Panc1 (cell line): ENCODE data around the gene CCDC191. TPM values are rescaled to one million over a fixed set of nuclear protein-coding genes. Genes with fewer than 3 reads are reported as not detected.
A peak's percentile ranks its signal among the peaks of the same experiment; 100 is the strongest.

Experiments used
- ATAC-seq: fragments of 200-7000 bp; cut with Tn5 transposase; 2 replicates; pipeline ENCODE4 v1.9.1; 2020; ENCODE audit warnings: mild to moderate bottlenecking, moderate library complexity
- BruUV-seq: library from RNA; stranded (reverse); fragments of 400-500 nt; replicated peaks from 2 replicates; lab custom pipeline; 2021; lab: Mats Ljungman, UMichigan
- CTCF ChIA-PET: fragments of 300-600 bp; sonication (Branson Sonifier 250); formaldehyde crosslinking; loops from one replicate; lab custom pipeline; 2022; ENCODE audit warnings: antibody characterized with exemption; lab: Charles Lee
- POLR2A ChIA-PET: fragments of 300-600 bp; sonication (Branson Sonifier 250); formaldehyde crosslinking; loops from one replicate; lab custom pipeline; 2022; ENCODE audit warnings: antibody characterized with exemption; lab: Charles Lee
- DNase-seq: peaks from one replicate; pipeline ENCODE4 v3.0.0-alpha.2; 2010; ENCODE audit warnings: low read depth, low spot score
- H3K27ac ChIP-seq: 2 replicates; pipeline ENCODE4 v1.5.1; 2011; ENCODE audit warnings: mild to moderate bottlenecking, low read length, inconsistent platforms
- H3K27me3 ChIP-seq: fragments of 200-500 bp; sonication (Bioruptor generic); 2 replicates; pipeline ENCODE4 v1.6.0; 2014; ENCODE audit warnings: low read length, inconsistent platforms; ENCODE audit not compliant: control insufficient read depth, insufficient read depth
- H3K36me3 ChIP-seq: fragments of 200-500 bp; sonication (Bioruptor generic); 2 replicates; pipeline ENCODE4 v1.5.1; 2014; ENCODE audit warnings: inconsistent platforms, mild to moderate bottlenecking, low read length, moderate library complexity; ENCODE audit not compliant: control insufficient read depth, insufficient read depth
- H3K4me1 ChIP-seq: 2 replicates; pipeline ENCODE4 v1.5.1; 2011; ENCODE audit warnings: inconsistent platforms, mild to moderate bottlenecking, low read length, moderate library complexity; ENCODE audit not compliant: control insufficient read depth, insufficient read depth
- H3K4me3 ChIP-seq, 2 experiments: 2 replicates each; pipeline ENCODE4 v1.5.1; 2011 to 2012; ENCODE audit warnings: low read depth in 2 of 2, low read length in 2 of 2, mild to moderate bottlenecking in 2 of 2, inconsistent platforms in 1 of 2, moderate library complexity in 1 of 2
- H3K9me3 ChIP-seq: fragments of 200-500 bp; sonication (Bioruptor generic); 2 replicates; pipeline ENCODE4 v1.5.1; 2014; ENCODE audit warnings: low read depth, mild to moderate bottlenecking, inconsistent platforms, low read length, moderate library complexity; ENCODE audit not compliant: control insufficient read depth, insufficient read depth
- CTCF ChIP-seq: fragments of 450-650 bp; IDR thresholded peaks from 2 replicates; pipeline ENCODE4 v1.5.1; 2017; ENCODE audit warnings: mild to moderate bottlenecking
- POLR2AphosphoS5 ChIP-seq: IDR thresholded peaks from 2 replicates; pipeline ENCODE4 v1.6.1; 2012; ENCODE audit warnings: mild to moderate bottlenecking, low read depth, low read length, moderate library complexity
- SIN3A ChIP-seq: IDR thresholded peaks from 2 replicates; pipeline ENCODE4 v1.6.1; 2012; ENCODE audit warnings: low read depth, mild to moderate bottlenecking, low read length, moderate library complexity, borderline replicate concordance; ENCODE audit not compliant: insufficient read depth
- TCF7L2 ChIP-seq: IDR thresholded peaks from 2 replicates; pipeline ENCODE4 v1.6.1; 2011; ENCODE audit warnings: mild to moderate bottlenecking, low read depth, low read length, inconsistent platforms
- in situ Hi-C: cut with HindIII; loops from 2 replicates; pipeline ENCODE4 v1.10.0; 2016; ENCODE audit warnings: low sequenced_read_pairs, low pct_unique_long_range_greater_than_20kb
- intact Hi-C: fragments of 100-400 bp; cut with micrococcal nuclease; formaldehyde crosslinking; loops from one replicate; pipeline ENCODE4 v1.10.0; 2022; ENCODE audit not compliant: unreplicated experiment
- total RNA-seq: library from RNA; stranded (reverse); gene quantifications from one replicate; pipeline ENCODE4 v1.2.1, GENCODE V29; 2021; ENCODE audit not compliant: unreplicated experiment
- TF ChIP-seq, protein P1 (sequence below), 2 experiments: IDR thresholded peaks; 2 replicates each; pipeline ENCODE4 v1.6.1; 2011 to 2012; ENCODE audit warnings: low read depth in 2 of 2, control low read depth in 1 of 2, low read length in 1 of 2, mild to moderate bottlenecking in 1 of 2, moderate library complexity in 1 of 2; ENCODE audit not compliant: insufficient read depth in 1 of 2

The CCDC191 gene
- total RNA-seq, 1 experiment from 2014 or later, result 5.6 TPM

DNA sequence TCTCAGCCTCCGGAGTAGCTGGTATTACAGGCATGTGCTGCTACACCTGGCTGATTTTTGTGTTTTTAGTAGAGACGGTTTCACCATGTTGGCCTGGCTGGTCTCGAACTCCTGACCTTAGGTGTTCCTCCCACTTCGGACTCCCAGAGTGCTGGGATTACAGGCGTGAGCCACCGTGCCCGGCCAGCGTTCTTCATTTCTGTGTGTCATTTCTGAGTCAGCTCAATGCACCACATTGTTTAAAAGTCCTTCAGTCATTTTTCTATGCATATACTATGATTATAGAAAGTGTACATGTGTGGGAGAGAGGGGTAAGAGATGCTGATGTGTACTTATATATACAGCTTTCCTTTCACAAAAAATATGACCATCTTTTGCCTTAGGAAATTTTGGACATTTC lies 2.3 kb upstream of the CCDC191 start:
- no peak for DNase-seq
- Histone ChIP-seq H3K4me3 (peak overlapping the region; percentile 1 to 97; a peak in 1 of 4 replicates), H3K36me3 (peaks cover 4% of the 10 kb centered on the region), H3K27ac (no peak overlapping the region), H3K4me1 (peaks cover 16% of the 10 kb centered on the region), H3K9me3 (no peaks in the 10 kb centered on the region), H3K27me3 (no peaks in the 10 kb centered on the region)
- ChIA-PET CTCF (no interaction called here), POLR2A (no interaction called here)
- no peak for TF ChIP-seq SIN3A
- TF ChIP-seq POLR2AphosphoS5, result no peak
- TF ChIP-seq, protein P1, sequence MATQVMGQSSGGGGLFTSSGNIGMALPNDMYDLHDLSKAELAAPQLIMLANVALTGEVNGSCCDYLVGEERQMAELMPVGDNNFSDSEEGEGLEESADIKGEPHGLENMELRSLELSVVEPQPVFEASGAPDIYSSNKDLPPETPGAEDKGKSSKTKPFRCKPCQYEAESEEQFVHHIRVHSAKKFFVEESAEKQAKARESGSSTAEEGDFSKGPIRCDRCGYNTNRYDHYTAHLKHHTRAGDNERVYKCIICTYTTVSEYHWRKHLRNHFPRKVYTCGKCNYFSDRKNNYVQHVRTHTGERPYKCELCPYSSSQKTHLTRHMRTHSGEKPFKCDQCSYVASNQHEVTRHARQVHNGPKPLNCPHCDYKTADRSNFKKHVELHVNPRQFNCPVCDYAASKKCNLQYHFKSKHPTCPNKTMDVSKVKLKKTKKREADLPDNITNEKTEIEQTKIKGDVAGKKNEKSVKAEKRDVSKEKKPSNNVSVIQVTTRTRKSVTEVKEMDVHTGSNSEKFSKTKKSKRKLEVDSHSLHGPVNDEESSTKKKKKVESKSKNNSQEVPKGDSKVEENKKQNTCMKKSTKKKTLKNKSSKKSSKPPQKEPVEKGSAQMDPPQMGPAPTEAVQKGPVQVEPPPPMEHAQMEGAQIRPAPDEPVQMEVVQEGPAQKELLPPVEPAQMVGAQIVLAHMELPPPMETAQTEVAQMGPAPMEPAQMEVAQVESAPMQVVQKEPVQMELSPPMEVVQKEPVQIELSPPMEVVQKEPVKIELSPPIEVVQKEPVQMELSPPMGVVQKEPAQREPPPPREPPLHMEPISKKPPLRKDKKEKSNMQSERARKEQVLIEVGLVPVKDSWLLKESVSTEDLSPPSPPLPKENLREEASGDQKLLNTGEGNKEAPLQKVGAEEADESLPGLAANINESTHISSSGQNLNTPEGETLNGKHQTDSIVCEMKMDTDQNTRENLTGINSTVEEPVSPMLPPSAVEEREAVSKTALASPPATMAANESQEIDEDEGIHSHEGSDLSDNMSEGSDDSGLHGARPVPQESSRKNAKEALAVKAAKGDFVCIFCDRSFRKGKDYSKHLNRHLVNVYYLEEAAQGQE (IDR thresholded peaks at IDR 0.05; ENCODE audit: insufficient read depth in 1 of 2, low read depth in 2 of 2, low read length in 1 of 2), result no peak
- TF ChIP-seq CTCF, result no peak
- no peak for TF ChIP-seq TCF7L2
- BruUV-seq, result no TSS peak
- in situ Hi-C loops (no loop called here), intact Hi-C loops (loop anchor here (10.0 kb wide), 1 partner anchor 214 kb away; no protein-coding TSS in a partner anchor)
- no peak for ATAC-seq

DNA sequence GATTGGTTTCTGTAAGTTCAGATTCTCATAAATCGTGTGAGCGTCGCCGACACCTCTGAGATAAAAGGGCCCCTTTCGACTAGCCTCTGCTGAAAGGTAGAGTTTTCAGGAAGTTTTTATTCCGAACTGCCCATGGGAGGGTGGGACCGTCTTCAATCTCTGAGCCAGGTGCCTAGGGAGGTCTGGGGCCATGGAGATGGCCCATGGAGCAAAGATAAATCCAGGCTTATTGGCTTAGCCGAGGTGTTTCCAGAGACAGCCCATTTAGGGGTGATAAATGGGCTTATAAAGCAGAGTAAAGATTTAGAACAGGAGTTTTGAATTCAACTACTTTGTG lies 653 bp upstream of the CCDC191 start:
- in situ Hi-C loops (no loop called here), intact Hi-C loops (loop anchor here (10.0 kb wide), 1 partner anchor 212 kb away; no protein-coding TSS in a partner anchor)
- Histone ChIP-seq H3K9me3 (no peaks in the 10 kb centered on the region), H3K27me3 (no peaks in the 10 kb centered on the region), H3K27ac (peak overlapping the region; percentile 86), H3K4me1 (peaks cover 16% of the 10 kb centered on the region), H3K36me3 (peaks cover 4% of the 10 kb centered on the region), H3K4me3 (peak overlapping the region; percentile 87 to 97)
- POLR2A ChIA-PET, result no interaction called here
- no peak for TF ChIP-seq POLR2AphosphoS5
- TF ChIP-seq, protein P1 (IDR thresholded peaks at IDR 0.05; ENCODE audit: insufficient read depth in 1 of 2, low read depth in 2 of 2, low read length in 1 of 2), result no peak
- DNase-seq (no peak), ATAC-seq (peak; percentile 52)
- CTCF ChIA-PET, result no interaction called here
- BruUV-seq, result TSS peak; percentile 78
